Measurements from ENCODE around the gene EEF1AKMT1. TPM values are rescaled to one million over a fixed set of nuclear protein-coding genes. Genes with fewer than 3 reads are reported as not detected.

The EEF1AKMT1 gene
- total and polyA plus RNA-seq, 2 experiments from 2014 or later, result 3.2 to 7.6 TPM

- peak overlapping the region; percentile 86 for H3K4me2 ChIP-seq
- Mint-ChIP-seq H3K27ac (no peak overlapping the region; the same call in 1 of the 2 replicates), H3K9me3 (peaks cover 13% of the 10 kb centered on the region; the same call in 2 of the 3 replicates), H3K4me3 (peak overlapping the region; percentile 94), H3K27me3 (ENCODE audit: insufficient read depth, low read depth, poor library complexity) (peaks cover 11% of the 10 kb centered on the region), H3K4me1 (peaks cover 9% of the 10 kb centered on the region; the same call in 2 of the 3 replicates), H3K36me3 (ENCODE audit: low read depth) (peaks cover 32% of the 10 kb centered on the region)
- H3K27me3 ChIP-seq (ENCODE audit: insufficient read depth), result no peaks in the 10 kb centered on the region
- no peaks in the 10 kb centered on the region for H4K20me1 ChIP-seq (replicated peaks; ENCODE audit: insufficient read depth)
- peak overlapping the region; percentile 92; the same call in 1 of the 2 replicates for H2AFZ ChIP-seq
- TF ChIP-seq POLR2AphosphoS5 (IDR thresholded peaks at IDR 0.05; ENCODE audit: low read depth) (no peak), CTCF (conservative IDR thresholded peaks at IDR 0.05; ENCODE audit: low read depth in 2 of 2) (no peak), EZH2phosphoT487 (IDR thresholded peaks at IDR 0.05; ENCODE audit: unreplicated experiment) (no peak), STAT1 (IDR thresholded peaks at IDR 0.05; ENCODE audit: unreplicated experiment) (no peak), ZNF114 (CRISPR knock-in tag; IDR thresholded peaks at IDR 0.05) (no peak), ETS1 (IDR thresholded peaks at IDR 0.05) (no peak), JUNB (IDR thresholded peaks at IDR 0.05; ENCODE audit: unreplicated experiment) (no peak), NANOG (IDR thresholded peaks at IDR 0.05; ENCODE audit: borderline replicate concordance) (no peak), CREB1 (CRISPR knock-in tag; IDR thresholded peaks at IDR 0.05; ENCODE audit: low read depth) (no peak), EZH2 (IDR thresholded peaks at IDR 0.05; ENCODE audit: low read depth, unreplicated experiment) (no peak), REST (IDR thresholded peaks at IDR 0.05; ENCODE audit: unreplicated experiment) (no peak), ZNF331 (CRISPR knock-in tag; IDR thresholded peaks at IDR 0.05; ENCODE audit: low read depth) (no peak)
- TF ChIP-seq, protein P1, sequence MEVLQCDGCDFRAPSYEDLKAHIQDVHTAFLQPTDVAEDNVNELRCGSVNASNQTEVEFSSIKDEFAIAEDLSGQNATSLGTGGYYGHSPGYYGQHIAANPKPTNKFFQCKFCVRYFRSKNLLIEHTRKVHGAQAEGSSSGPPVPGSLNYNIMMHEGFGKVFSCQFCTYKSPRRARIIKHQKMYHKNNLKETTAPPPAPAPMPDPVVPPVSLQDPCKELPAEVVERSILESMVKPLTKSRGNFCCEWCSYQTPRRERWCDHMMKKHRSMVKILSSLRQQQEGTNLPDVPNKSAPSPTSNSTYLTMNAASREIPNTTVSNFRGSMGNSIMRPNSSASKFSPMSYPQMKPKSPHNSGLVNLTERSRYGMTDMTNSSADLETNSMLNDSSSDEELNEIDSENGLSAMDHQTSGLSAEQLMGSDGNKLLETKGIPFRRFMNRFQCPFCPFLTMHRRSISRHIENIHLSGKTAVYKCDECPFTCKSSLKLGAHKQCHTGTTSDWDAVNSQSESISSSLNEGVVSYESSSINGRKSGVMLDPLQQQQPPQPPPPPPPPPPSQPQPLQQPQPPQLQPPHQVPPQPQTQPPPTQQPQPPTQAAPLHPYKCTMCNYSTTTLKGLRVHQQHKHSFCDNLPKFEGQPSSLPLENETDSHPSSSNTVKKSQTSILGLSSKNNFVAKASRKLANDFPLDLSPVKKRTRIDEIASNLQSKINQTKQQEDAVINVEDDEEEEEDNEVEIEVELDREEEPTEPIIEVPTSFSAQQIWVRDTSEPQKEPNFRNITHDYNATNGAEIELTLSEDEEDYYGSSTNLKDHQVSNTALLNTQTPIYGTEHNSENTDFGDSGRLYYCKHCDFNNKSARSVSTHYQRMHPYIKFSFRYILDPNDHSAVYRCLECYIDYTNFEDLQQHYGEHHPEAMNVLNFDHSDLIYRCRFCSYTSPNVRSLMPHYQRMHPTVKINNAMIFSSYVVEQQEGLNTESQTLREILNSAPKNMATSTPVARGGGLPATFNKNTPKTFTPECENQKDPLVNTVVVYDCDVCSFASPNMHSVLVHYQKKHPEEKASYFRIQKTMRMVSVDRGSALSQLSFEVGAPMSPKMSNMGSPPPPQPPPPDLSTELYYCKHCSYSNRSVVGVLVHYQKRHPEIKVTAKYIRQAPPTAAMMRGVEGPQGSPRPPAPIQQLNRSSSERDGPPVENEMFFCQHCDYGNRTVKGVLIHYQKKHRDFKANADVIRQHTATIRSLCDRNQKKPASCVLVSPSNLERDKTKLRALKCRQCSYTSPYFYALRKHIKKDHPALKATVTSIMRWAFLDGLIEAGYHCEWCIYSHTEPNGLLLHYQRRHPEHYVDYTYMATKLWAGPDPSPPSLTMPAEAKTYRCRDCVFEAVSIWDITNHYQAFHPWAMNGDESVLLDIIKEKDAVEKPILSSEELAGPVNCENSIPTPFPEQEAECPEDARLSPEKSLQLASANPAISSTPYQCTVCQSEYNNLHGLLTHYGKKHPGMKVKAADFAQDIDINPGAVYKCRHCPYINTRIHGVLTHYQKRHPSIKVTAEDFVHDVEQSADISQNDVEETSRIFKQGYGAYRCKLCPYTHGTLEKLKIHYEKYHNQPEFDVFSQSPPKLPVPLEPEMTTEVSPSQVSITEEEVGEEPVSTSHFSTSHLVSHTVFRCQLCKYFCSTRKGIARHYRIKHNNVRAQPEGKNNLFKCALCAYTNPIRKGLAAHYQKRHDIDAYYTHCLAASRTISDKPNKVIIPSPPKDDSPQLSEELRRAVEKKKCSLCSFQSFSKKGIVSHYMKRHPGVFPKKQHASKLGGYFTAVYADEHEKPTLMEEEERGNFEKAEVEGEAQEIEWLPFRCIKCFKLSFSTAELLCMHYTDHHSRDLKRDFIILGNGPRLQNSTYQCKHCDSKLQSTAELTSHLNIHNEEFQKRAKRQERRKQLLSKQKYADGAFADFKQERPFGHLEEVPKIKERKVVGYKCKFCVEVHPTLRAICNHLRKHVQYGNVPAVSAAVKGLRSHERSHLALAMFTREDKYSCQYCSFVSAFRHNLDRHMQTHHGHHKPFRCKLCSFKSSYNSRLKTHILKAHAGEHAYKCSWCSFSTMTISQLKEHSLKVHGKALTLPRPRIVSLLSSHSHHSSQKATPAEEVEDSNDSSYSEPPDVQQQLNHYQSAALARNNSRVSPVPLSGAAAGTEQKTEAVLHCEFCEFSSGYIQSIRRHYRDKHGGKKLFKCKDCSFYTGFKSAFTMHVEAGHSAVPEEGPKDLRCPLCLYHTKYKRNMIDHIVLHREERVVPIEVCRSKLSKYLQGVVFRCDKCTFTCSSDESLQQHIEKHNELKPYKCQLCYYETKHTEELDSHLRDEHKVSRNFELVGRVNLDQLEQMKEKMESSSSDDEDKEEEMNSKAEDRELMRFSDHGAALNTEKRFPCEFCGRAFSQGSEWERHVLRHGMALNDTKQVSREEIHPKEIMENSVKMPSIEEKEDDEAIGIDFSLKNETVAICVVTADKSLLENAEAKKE (CRISPR knock-in tag; IDR thresholded peaks at IDR 0.05), result no peak
- DNase-seq (ENCODE audit: low spot score) (no peak), ATAC-seq (no peak)
- no peaks in the 10 kb centered on the region for H3F3A ChIP-seq (replicated peaks; ENCODE audit: low read depth)
- no peaks in the 10 kb centered on the region; the same call in 1 of the 2 replicates for H3K4me1 ChIP-seq (ENCODE audit: insufficient read depth)
- H3K79me2 ChIP-seq (replicated peaks; ENCODE audit: insufficient read depth), result no peaks in the 10 kb centered on the region
- H3K27ac ChIP-seq (ENCODE audit: low read depth), result no peak overlapping the region
- H3K36me3 ChIP-seq (ENCODE audit: insufficient read depth), result no peaks in the 10 kb centered on the region
- no peaks in the 10 kb centered on the region for H3K9me2 ChIP-seq (ENCODE audit: insufficient read depth)
- H3K4me3 ChIP-seq, result peak overlapping the region; percentile 74
Measured at GRCh38 chr13:20772401-20773131, 1.2 kb downstream of the EEF1AKMT1 start.

All from GM23338 (cell line).